GM21529 (cell line): ENCODE measurements around the gene UCK1.

Source experiments
- ATAC-seq: cut with Tn5 transposase; IDR thresholded peaks from one replicate; pipeline ENCODE4 v1.9.1; 2021; ENCODE audit not compliant: unreplicated experiment

Gene UCK1

DNA sequence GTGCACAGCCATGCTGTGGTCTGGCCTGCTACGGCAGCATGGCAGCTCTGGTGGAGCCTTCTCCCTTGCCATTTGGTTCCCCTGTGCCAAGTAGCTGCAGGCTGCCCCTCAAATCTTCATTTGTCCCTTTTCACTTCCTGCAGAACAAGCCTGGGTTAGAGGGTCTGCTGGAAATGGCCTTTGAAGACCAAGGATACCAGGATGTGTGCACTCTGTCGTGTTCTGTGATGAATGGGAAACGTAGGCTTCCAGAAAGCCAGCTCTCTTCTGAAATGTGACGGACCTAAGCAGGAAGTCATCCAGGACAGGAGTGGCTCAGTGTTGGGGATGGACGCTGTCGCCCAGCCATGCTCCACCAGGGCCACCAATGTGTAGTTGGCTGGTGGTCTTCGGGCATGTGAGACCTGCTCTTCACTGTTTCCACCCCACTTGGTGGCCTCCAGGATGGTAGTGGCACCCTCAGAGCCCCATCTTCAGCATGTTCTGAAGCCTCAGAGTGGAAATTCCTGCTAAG lies 31.8 kb downstream of the UCK1 start:
- ATAC-seq = no peak

DNA sequence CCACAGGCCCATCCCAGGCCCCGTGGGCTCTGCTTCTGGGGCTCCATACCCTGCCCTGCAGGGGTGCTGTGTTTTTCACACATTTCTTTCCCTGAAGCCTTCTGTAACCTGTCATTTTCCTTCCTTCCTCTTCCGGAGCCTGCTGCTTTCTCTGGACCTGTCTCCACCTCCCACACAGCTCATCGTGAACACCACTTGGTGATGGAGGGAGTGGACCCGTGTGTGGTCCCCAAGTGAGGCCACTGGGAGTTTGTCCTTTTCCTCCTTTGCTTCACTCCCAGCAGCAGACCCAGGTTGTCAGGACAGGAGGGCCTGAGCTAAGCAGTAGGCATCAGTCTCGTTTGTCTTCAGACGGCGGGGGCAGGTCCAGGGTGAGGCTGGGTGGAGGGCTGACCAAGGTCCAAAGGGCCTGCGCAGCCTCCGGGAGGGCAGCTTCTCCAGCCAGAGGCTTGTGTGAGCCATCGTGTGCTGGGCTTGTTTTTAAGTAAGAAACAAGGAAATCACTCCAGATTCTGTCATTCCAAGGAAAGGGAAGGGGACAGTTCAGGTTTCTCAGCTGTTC lies 34.1 kb downstream of the UCK1 start:
- ATAC-seq = no peak

DNA sequence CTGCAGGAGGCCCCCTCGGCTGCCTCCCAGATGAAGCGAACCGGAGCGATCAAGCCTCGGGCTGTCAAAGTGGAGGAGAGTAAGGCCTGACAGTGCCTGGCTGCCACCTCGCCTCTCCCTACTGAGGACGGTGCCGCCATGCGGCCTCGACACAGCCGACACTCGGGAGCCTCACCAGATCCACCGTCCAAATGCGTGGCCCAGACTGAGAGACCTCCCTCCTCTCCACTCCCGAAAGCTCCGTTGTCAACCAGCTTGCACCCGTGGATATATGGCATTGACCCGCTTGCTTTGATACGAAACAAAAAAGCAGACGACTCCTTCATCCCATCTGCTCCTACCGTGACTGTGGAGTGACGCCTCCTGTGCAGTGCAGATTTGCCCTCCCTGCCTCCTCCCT lies 35.3 kb downstream of the UCK1 start:
- no peak for ATAC-seq

- ATAC-seq = no peak
Observed at GRCh38 chr9:131494296-131494870, 36.7 kb downstream of the UCK1 start.

- ATAC-seq = no peak
Observed at GRCh38 chr9:131492070-131492469, 39.0 kb downstream of the UCK1 start.

DNA sequence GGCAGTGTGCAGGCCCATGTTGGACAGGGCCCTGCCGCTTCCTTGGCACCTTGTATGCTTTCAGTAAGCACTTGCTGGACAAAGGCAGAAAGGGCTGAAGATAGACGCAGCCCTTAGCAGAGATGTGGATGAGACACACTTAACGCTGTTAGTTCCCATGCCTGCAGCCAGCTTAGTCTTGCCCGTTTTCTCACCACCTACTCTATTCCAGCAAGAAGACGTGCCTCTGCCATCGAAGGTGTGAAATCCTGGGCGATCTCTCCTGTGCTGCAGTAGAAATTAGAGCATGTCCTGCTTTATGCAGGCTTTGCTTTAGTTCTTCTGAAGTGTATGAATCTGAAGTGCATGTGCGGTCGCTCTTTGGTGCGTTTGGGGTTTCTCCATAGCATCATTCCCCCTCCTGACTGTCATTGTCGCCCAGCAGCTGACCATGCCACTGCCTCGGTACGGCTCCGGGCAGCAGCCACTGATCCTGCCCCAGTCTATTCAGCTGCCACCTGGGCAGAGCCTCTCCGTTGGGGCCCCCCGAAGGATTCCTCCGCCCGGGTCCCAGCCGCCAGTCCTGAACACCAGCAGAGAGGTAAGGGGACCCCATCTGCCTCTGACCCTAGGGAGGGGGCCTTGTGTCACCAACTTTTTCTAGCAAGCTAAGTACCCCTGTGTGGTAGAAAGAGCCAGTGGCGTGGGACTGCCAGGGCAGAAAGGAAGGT lies 39.9 kb downstream of the UCK1 start:
- no peak for ATAC-seq

- ATAC-seq = no peak
Observed at GRCh38 chr9:131490514-131490913, 40.5 kb downstream of the UCK1 start.

GRCh38 chr9:131487621-131488031 lies 43.4 kb downstream of the UCK1 start:
- no peak for ATAC-seq

- no peak for ATAC-seq
Observed at GRCh38 chr9:131487001-131487400, 44.1 kb downstream of the UCK1 start.

- ATAC-seq = no peak
Observed at GRCh38 chr9:131485728-131486422, 45.2 kb downstream of the UCK1 start.

GRCh38 chr9:131485206-131485605 lies 45.9 kb downstream of the UCK1 start:
- no peak for ATAC-seq

DNA sequence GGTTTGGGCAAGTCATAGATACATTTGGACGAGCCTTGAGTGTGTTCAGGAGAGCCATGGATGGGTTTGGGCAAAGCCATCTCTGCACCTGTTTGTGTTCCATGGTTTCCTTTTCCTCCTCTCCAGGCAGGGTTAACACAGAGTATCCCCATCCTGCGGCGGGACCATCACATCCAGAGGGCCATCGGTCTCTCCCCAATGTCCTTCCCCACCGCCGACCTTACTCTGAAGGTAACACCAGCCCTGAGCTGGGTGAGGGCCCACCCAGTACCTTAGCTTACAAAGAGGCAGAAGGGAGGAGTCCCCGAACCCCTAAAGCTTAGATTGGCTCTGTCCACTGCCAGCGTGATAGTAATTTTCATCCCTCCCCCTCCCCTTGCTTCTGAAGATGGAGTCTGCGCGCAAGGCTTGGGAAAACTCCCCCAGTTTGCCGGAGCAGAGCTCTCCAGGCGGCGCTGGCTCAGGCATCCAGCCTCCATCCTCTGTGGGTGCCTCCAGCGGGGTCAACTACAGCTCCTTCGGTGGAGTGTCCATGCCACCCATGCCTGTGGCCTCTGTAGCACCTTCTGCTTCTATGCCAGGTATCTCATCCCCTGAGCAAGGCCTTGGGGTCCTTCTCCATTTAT lies 46.4 kb downstream of the UCK1 start:
- no peak for ATAC-seq

GRCh38 chr9:131484051-131484445 lies 47.0 kb downstream of the UCK1 start:
- ATAC-seq = no peak

- no peak for ATAC-seq
Observed at GRCh38 chr9:131483319-131484050, 47.6 kb downstream of the UCK1 start.

GRCh38 chr9:131482343-131483006 lies 48.6 kb downstream of the UCK1 start:
- no peak for ATAC-seq

DNA sequence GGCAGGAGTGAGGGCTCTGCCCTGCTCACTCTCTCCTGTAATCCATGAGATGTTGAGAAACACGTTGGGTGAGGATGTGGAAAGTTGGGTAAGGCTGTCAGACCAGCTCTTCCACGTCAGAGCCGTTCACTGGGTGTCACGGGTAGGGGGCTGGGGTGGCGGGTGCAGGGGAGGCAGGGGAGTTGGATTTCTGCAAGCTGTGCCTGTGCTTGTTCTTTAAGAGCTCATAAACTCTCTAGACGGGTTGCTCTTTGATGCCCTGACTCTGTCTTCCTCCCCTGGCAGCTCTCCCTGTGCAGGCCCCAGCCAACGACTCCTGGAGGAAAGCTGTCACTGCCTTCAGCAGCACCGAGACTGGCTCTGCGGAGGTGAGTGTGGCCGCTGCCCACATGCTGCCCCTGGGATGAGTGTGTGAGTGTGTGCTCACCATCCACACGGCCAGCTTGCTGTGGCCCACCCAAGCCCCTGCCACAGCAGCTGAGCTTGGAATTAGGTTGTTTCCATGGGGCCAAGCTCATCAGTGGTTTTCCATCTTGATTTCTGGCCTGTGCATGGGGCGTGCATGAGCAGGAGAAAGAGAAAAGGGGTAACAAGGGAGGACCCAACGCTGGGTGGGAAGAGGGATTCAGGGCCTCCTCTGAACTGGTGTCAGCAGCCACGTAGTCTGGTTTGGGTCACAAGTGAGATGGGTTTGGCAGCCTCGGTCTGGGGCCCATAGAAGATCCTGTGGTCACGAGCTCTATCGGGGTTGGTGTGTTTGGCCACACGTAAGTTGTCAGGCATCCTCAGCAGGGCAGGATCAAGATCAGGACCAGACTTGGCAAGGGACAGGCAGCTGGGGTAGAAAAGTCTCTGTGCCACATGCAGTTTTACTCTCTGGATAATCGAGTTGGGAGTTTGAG lies 49.4 kb downstream of the UCK1 start:
- ATAC-seq = no peak

DNA sequence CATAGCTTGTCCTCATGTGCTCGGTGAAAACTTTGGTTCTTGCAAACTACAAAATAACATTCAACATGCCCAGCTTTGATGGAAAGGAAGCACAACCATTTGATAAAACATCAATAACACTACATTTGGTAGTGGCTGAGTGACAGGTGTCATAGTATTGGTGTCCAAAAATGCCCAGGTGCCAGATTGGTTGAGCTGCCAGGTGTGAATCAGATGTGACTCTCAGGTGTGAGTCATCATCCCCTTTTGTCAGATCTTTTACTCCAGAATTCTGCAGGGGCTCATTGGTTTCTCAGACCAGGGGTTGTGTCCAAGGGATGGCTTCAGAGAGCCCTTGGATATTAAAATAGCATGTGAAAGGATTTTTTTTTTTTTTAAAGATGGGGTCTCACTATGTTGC lies 50.8 kb downstream of the UCK1 start:
- ATAC-seq = no peak

DNA sequence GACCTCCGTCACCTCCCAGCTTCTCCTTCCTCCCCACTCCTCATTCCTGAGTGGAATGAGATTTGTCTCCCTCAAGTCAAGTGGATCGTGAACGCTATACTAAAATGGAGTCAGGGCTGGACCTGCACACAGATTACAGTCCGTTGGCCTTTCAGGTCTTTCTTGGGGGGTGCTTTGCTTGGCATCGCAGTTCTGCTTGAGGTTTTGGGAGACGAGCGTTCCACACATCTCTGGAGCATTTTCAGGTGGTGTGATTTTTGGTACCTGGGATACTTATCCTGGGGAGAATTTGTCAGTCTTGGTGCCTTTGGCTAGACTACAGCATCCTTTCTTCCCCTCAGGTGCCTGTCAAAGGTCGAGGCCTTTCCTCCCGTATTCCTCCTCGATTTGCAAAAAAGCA lies 52.2 kb downstream of the UCK1 start:
- no peak for ATAC-seq

DNA sequence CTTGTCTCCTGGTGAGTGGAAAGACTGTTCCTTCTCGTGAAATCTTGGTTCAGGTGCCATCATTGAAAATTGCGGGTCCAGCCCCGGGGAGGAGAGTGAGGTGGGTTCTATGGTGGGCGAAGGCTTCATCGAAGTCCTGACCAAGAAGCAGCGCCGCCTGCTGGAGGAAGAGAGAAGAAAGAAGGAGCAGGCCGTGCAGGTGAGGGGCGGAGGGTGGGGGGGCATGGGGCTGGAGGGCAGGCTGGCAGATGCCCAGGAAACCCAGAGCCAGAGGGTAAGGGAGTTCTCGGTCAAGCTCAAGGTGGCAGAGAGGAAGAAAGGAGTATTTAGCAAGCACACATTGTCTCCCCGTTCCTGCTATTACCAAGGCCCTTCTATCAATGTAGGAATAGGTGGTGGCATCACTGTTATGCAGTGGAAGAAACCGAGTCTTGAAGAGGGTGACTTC lies 52.6 kb downstream of the UCK1 start:
- no peak for ATAC-seq
